IMR-90 (cell line): ENCODE measurements around the gene ANAPC5. TPM values are rescaled to one million over a fixed set of nuclear protein-coding genes. Genes with fewer than 3 reads are reported as not detected.

ENCODE experiments used
- ATAC-seq: fragments of 200-7000 bp; cut with Tn5 transposase; 2 replicates; pipeline ENCODE4 v1.9.1; 2020; ENCODE audit warnings: low read depth, mild to moderate bottlenecking, moderate library complexity
- BruUV-seq: library from RNA; stranded (reverse); fragments of 400-500 nt; replicated peaks from 2 replicates; lab custom pipeline; 2021; lab: Mats Ljungman, UMichigan
- CTCF ChIA-PET: fragments of 300-600 bp; formaldehyde crosslinking; extraction: SDS; loops from one replicate; lab custom pipeline; 2021; ENCODE audit warnings: antibody characterized with exemption; lab: Yijun Ruan, JAX
- POLR2A ChIA-PET: fragments of 300-600 bp; sonication (Branson Sonifier 250); formaldehyde crosslinking; loops from one replicate; lab custom pipeline; 2022; ENCODE audit warnings: antibody characterized with exemption; ENCODE audit not compliant: unreplicated experiment; lab: Charles Lee
- DNase-seq: peaks from one replicate; pipeline ENCODE4 v3.0.0; 2013
- H2AFZ ChIP-seq: replicated peaks from 2 replicates; pipeline ENCODE3; 2013; ENCODE audit warnings: low read length, mild to moderate bottlenecking; ENCODE audit not compliant: poor library complexity
- H2AK5ac ChIP-seq: 2 replicates; pipeline ENCODE4 v1.6.1; 2013; ENCODE audit warnings: low read depth, low read length, inconsistent platforms
- H2AK9ac ChIP-seq: replicated peaks from 2 replicates; pipeline ENCODE3; 2013; ENCODE audit warnings: mild to moderate bottlenecking, low read depth, low read length, moderate library complexity; ENCODE audit not compliant: poor library complexity
- H2BK120ac ChIP-seq: 2 replicates; pipeline ENCODE4 v1.6.1; 2013; ENCODE audit warnings: low read depth, low read length, inconsistent platforms
- H2BK15ac ChIP-seq: 3 replicates; pipeline ENCODE4 v1.6.1; 2013; ENCODE audit warnings: low read depth, low read length, inconsistent platforms
- H2BK20ac ChIP-seq: 2 replicates; pipeline ENCODE4 v1.6.1; 2013; ENCODE audit warnings: low read depth, mild to moderate bottlenecking, inconsistent platforms, low read length, moderate library complexity
- H2BK5ac ChIP-seq: 2 replicates; pipeline ENCODE4 v1.6.1; 2013; ENCODE audit warnings: mild to moderate bottlenecking, low read depth, low read length, inconsistent platforms; ENCODE audit not compliant: poor library complexity, severe bottlenecking
- H3K14ac ChIP-seq: replicated peaks from 2 replicates; pipeline ENCODE4 v1.6.1; 2013; ENCODE audit warnings: low read depth, low read length, inconsistent platforms
- H3K18ac ChIP-seq: 2 replicates; pipeline ENCODE4 v1.6.1; 2013; ENCODE audit warnings: low read depth, low read length, control low read depth
- H3K23ac ChIP-seq: 2 replicates; pipeline ENCODE4 v1.6.1; 2013; ENCODE audit warnings: low read depth, low read length, inconsistent platforms
- H3K27ac ChIP-seq: 2 replicates; pipeline ENCODE4 v1.5.1; 2013; ENCODE audit warnings: mild to moderate bottlenecking, control low read depth, low read length; ENCODE audit not compliant: insufficient read depth
- H3K27me3 ChIP-seq: 2 replicates; pipeline ENCODE4 v1.6.1; 2013; ENCODE audit warnings: low read length; ENCODE audit not compliant: control insufficient read depth, insufficient read depth
- H3K36me3 ChIP-seq: 2 replicates; pipeline ENCODE4 v1.6.1; 2013; ENCODE audit warnings: low read length, mixed read lengths; ENCODE audit not compliant: control insufficient read depth, insufficient read depth
- H3K4ac ChIP-seq: 2 replicates; pipeline ENCODE4 v1.6.1; 2013; ENCODE audit warnings: low read depth, low read length, inconsistent platforms
- H3K4me1 ChIP-seq: 2 replicates; pipeline ENCODE4 v1.6.1; 2013; ENCODE audit warnings: low read length, mixed read lengths; ENCODE audit not compliant: control insufficient read depth, insufficient read depth
- H3K4me2 ChIP-seq: 2 replicates; pipeline ENCODE4 v1.6.1; 2013; ENCODE audit warnings: low read depth, mild to moderate bottlenecking, control low read depth, low read length, moderate library complexity
- H3K4me3 ChIP-seq: 2 replicates; pipeline ENCODE4 v1.5.1; 2013; ENCODE audit warnings: low read depth, mild to moderate bottlenecking, control low read depth, low read length, moderate library complexity; ENCODE audit not compliant: insufficient read depth
- H3K56ac ChIP-seq: 2 replicates; pipeline ENCODE4 v1.6.1; 2013; ENCODE audit warnings: low read length, inconsistent platforms; ENCODE audit not compliant: insufficient read depth; ENCODE audit errors: extremely low read depth
- H3K79me1 ChIP-seq, 2 experiments: 2 replicates each; pipeline ENCODE4 v1.6.1; 2013; ENCODE audit warnings: low read length in 2 of 2, inconsistent platforms in 1 of 2, low read depth in 1 of 2
- H3K9ac ChIP-seq: 2 replicates; pipeline ENCODE4 v1.6.1; 2013; ENCODE audit warnings: low read depth, low read length, control low read depth
- H3K9me1 ChIP-seq: 2 replicates; pipeline ENCODE4 v1.6.1; 2013; ENCODE audit warnings: low read length, inconsistent platforms; ENCODE audit not compliant: insufficient read depth
- H3K9me3 ChIP-seq: 2 replicates; pipeline ENCODE4 v1.6.1; 2013; ENCODE audit warnings: low read length; ENCODE audit not compliant: control insufficient read depth, insufficient read depth
- H4K20me1 ChIP-seq: 2 replicates; pipeline ENCODE4 v1.6.1; 2013; ENCODE audit warnings: low read length, inconsistent platforms; ENCODE audit not compliant: insufficient read depth
- H4K5ac ChIP-seq: 2 replicates; pipeline ENCODE4 v1.6.1; 2013; ENCODE audit warnings: mild to moderate bottlenecking, low read depth, low read length, control low read depth
- H4K8ac ChIP-seq, 2 experiments: 2 replicates each; pipeline ENCODE4 v1.6.1; 2013; ENCODE audit warnings: low read depth in 2 of 2, low read length in 2 of 2, control low read depth in 1 of 2, inconsistent platforms in 1 of 2
- H4K91ac ChIP-seq: 2 replicates; pipeline ENCODE4 v1.6.1; 2013; ENCODE audit warnings: low read depth, low read length, inconsistent platforms; ENCODE audit not compliant: insufficient read depth
- BHLHE40 ChIP-seq: fragments of 150-350 bp; IDR thresholded peaks from 2 replicates; pipeline ENCODE4 v1.6.1; 2016; ENCODE audit warnings: mild to moderate bottlenecking, low read depth, low read length
- CHD1 ChIP-seq: IDR thresholded peaks from 2 replicates; pipeline ENCODE4 v1.6.1; 2012; ENCODE audit warnings: low read depth, low read length, improper control_type of control experiment
- MAZ ChIP-seq: IDR thresholded peaks from 2 replicates; pipeline ENCODE4 v1.6.1; 2012; ENCODE audit warnings: low read depth, mild to moderate bottlenecking, low read length, improper control_type of control experiment, moderate library complexity, borderline replicate concordance
- MXI1 ChIP-seq: IDR thresholded peaks from 2 replicates; pipeline ENCODE4 v1.6.1; 2012; ENCODE audit warnings: low read depth, mild to moderate bottlenecking, low read length, moderate library complexity, borderline replicate concordance
- RAD21 ChIP-seq: IDR thresholded peaks from 2 replicates; pipeline ENCODE4 v1.6.1; 2012; ENCODE audit warnings: low read length, improper control_type of control experiment
- WGBS, 2 experiments: methylation state at CpG; one replicate each; pipeline versions ENCODE4 v1.1.5 to v1.1.7; 2013; ENCODE audit warnings: missing lambda C conversion rate in 2 of 2; ENCODE audit not compliant: insufficient read length in 1 of 2; ENCODE audit errors: extremely low coverage in 2 of 2; 5-methylcytosine and 5-hydroxymethylcytosine counted together
- dilution Hi-C: fragments of 300-500 bp; cut with HindIII; formaldehyde crosslinking; loops from one replicate; pipeline ENCODE4 v1.14.3; 2018; ENCODE audit warnings: low sequenced_read_pairs; ENCODE audit not compliant: unreplicated experiment
- in situ Hi-C: fragments of 300-500 bp; cut with MboI; formaldehyde crosslinking; loops from 3 replicates; pipeline ENCODE4 v1.14.3; 2019; ENCODE audit warnings: low sequenced_read_pairs, inconsistent platforms, mixed read lengths
- intact Hi-C: fragments of 100-400 bp; cut with micrococcal nuclease; formaldehyde crosslinking; loops from 2 replicates; pipeline ENCODE4 v1.10.0; 2022
- polyA plus RNA-seq, 3 experiments: library from polyadenylated mRNA; depleted of rRNA; stranded (reverse); fragments of >200 nt; gene quantifications; 2 replicates each; pipeline ENCODE4 v1.2.3, GENCODE V29; 2012; ENCODE audit warnings: low replicate concordance in 1 of 3
- total RNA-seq: library from RNA; depleted of rRNA; stranded (reverse); fragments of >200 nt; gene quantifications from 2 replicates; pipeline ENCODE4 v1.2.3, GENCODE V29; 2012

ANAPC5 gene
- total and polyA plus RNA-seq, 2 of the 4 experiments (the other 2 are of a cell fraction) = 157 to 211 TPM

DNA sequence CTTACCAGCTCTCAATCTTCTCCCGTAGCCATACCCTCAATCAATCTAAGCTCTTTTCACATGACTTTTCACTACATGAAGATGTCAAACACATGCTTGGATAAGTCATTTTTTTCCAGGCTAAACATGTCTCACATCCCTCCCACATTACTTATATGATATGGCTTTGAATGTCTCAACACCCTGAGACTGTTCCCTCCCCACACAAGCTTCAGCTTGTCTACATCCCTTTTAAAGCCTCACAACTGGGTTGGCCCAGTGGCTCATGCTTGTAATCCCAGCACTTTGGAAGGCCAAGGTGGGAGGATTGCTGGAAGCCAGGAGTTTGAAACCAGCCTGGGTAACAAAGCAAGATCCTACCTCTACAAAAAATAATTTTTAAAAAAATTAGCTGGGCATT lies 18.5 kb downstream of the ANAPC5 start:
- no peaks in the 10 kb centered on the region for H3K4me1 ChIP-seq
- no peak overlapping the region for H3K56ac ChIP-seq
- H3K23ac ChIP-seq = no peak overlapping the region
- DNase-seq (no peak), ATAC-seq (no peak)
- no peak overlapping the region for H3K4ac ChIP-seq
- H3K14ac ChIP-seq = no peak overlapping the region
- peaks cover 3 to 10% of the 10 kb centered on the region in 2 experiments; a peak in 2 of 4 replicates for H3K79me1 ChIP-seq
- H2BK15ac ChIP-seq = no peak overlapping the region
- dilution Hi-C loops = no loop called here
- H4K20me1 ChIP-seq = no peaks in the 10 kb centered on the region
- WGBS, 2 experiments = no CpG with 5 or more reads among the region's 1 CpG
- no peak overlapping the region for H2BK5ac ChIP-seq
- H3K9me1 ChIP-seq = no peaks in the 10 kb centered on the region
- no peak overlapping the region for H3K4me2 ChIP-seq
- no peak overlapping the region for H2BK120ac ChIP-seq
- in situ Hi-C loops = no loop called here
- intact Hi-C loops = loop anchor here (1.0 to 5.0 kb wide), 2 partner anchors 69 to 110 kb away; partner anchors contain the start of gene RNF34
- H3K18ac ChIP-seq = no peak overlapping the region
- POLR2A ChIA-PET = no interaction called here
- H2AK9ac ChIP-seq = no peak overlapping the region
- no peak overlapping the region for H3K27ac ChIP-seq
- H2AK5ac ChIP-seq = no peak overlapping the region
- no TSS peak for BruUV-seq
- H3K27me3 ChIP-seq = no peaks in the 10 kb centered on the region
- H4K5ac ChIP-seq = no peak overlapping the region
- H3K36me3 ChIP-seq = peaks cover 33% of the 10 kb centered on the region
- H3K9ac ChIP-seq = no peak overlapping the region
- CTCF ChIA-PET = interaction anchor here (0.8 to 1.5 kb wide), 2 partner anchors 68 to 99 kb away, joined by 3 read pairs; no protein-coding TSS in a partner anchor
- H2BK20ac ChIP-seq = no peak overlapping the region
- no peaks in the 10 kb centered on the region for H3K9me3 ChIP-seq
- no peak overlapping the region for H4K8ac ChIP-seq
- no peak for TF ChIP-seq MAZ
- TF ChIP-seq CHD1 = no peak
- no peak for TF ChIP-seq MXI1
- TF ChIP-seq BHLHE40 = no peak
- TF ChIP-seq RAD21 = no peak
- H2AFZ ChIP-seq = no peak overlapping the region
- H3K4me3 ChIP-seq = no peak overlapping the region
- no peak overlapping the region for H4K91ac ChIP-seq
